Measurements from ENCODE around the gene SPTBN2. TPM values are rescaled to one million over a fixed set of nuclear protein-coding genes. Genes with fewer than 3 reads are reported as not detected.

Gene SPTBN2
- total and polyA plus RNA-seq, 2 of the 8 experiments (the other 6 are each of a cell fraction or from before 2014, with no cell fraction given) = 19.1 to 69.0 TPM

- TF ChIP-seq CHD2 (IDR thresholded peaks at IDR 0.05; ENCODE audit: low read length) = no peak
These were observed 41.2 kb downstream of the SPTBN2 start (continued) for GRCh38 chr11:66687831-66688281.

All from H1 (cell line).